Measurements from ENCODE around the gene TAX1BP1.
"Not testable (repeated sequence)": the region's sequence is repeated elsewhere in the genome, so short reads cannot be mapped to it uniquely, and the experiment has no call there.

The TAX1BP1 gene

DNA sequence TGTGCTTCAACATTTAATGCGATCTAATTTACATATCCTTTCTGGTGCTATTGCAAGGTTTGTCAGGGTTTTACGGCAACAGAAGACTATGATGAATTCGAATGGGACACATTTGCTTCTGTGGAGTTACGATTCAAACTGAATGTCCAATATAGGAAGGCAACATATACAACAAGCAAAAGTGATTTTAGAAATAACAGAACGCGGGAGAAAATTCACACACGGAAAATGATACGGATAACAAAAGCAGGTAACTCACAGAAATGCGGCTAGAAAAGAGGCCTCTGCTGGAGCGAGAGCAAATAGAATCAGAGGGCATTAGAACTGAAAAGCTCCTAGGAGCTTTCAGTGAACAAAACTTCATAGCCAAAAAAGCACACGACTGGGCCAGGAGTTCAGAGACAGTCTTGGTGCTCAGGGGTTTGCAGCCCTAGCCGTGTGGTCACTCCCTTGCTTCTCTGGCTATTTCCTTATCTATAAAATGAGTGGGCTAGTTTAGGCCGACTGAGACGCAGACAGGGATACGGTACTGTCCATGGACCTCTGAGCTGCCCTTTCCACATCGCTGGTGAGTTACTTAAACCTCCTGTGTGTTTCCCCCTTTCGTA lies 557 bp upstream of the TAX1BP1 start:
- DNase-seq (ENCODE audit: low read depth in 2 of 2) = no peak

DNA sequence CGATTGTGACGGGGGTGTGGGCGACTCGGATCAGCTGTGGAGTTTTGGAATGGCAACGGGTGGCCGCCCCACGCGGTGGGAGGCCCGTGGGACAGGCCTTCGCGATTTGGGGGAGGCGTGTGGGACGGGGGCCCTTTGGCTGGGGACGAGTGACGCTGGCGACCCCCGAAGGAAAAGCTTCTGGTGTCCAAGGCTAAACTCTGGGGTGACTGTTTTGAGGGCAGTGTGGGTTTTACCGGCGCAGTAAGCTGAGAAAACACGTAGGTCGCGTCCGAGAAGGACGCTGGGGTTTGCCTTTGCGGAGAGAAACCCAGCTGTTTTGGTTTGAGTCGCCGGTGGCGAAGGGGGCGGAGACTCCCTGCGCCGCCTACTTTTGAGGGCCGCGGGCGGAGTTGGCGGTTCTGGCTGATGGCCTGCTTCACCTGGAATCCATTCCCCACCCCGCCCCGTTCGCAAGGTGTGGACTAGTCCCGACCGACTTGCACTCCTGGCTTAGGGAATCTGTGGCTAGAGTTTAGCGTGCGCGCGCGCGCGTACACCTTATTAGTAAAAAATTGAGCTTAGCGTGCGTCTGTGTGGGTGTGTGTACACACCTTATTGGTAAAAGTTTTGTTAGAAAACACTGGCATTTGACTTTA lies 606 bp downstream of the TAX1BP1 start:
- peak in 1 of 2 experiments; percentile 14 for DNase-seq (ENCODE audit: low read depth in 2 of 2)

DNA sequence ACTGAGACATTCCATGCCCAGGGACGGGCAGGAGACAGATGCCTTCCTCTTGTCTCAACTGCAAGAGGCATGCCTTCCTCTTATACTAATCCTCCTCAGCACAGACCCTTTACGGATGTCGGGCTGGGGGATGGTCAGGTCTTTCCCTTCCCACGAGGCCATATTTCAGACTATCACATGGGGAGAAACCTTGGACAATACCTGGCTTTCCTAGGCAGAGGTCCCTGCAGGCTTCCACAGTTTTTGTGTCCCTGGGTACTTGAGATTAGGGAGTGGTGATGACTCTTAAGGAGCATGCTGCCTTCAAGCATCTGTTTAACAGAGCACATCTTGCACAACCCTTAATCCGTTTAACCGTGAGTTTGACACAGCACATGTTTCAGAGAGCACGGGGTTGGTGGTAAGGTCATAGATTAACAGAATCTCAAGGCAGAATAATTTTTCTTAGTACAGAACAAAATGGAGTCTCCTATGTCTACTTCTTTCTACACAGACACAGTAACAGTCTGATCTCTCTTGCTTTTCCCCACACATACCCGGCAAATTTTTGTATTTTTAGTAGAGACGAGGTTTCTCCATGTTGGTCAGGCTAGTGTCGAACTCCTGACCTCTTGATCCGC lies 2.2 kb downstream of the TAX1BP1 start:
- not testable (repeated sequence) for DNase-seq (ENCODE audit: low read depth in 2 of 2)

DNA sequence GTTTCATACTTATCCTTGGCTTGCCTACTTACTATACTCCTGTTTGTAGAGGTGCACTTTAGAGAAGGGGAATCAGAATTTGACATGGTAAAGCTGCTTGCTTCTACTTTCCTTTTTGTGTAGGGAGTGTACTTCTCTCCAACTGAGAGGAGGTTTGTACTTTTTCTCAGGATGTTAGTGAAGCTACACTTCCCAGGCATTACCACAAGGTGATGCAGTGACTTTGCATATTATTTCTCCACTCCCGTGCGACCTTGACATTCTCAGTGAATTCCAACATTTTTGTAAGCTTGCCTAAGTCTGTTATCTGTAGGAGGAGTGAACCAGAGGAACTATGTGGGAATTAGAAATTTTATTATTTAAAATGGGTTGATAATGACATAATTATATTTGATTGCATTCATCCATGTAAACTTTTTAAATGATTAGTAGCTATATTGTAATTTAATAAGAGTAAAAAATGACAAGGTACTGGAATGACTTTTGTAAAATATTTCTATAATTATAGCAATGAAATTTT lies 5.2 kb downstream of the TAX1BP1 start:
- peak; percentile 39 to 42 for DNase-seq (ENCODE audit: low read depth in 2 of 2)

DNA sequence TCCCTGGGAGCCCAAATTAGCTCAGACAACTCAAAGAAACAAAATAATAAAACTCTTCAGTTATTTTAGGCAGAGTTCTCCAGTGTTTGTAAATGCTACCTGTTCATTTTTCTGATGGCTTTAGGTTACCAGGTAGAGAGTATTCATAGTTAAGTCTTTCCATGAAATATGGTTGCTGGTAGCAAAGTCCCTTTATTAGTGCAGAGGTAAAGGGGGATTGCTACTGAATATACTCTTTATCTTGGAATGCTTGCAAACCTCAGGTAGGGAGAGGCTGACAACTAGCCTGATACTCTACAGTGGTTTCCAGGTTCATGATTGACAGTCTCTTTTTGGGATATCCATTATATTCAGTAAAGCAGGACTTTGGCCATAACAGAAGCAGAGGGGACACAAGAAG lies 6.5 kb downstream of the TAX1BP1 start:
- DNase-seq (ENCODE audit: low read depth in 2 of 2) = no peak

DNA sequence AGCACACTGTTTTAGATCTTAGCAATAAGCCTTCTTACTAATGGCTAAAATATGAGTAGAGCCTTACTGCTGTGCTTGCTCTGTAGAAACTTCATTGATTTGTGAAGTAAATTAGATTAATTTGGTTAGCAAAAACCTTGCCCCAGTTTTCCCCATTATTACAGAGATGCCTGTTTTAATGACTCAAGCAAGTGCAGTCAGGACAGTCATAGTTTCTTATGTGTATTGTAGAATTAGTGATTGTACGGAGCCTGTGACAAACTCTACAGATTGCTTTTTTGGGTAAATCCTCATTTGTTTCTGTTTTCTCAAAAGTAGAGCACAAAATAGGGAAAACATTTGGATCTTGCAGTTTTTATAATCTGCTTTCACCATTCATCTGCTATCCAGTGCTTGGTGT lies 7.0 kb downstream of the TAX1BP1 start:
- no peak for DNase-seq (ENCODE audit: low read depth in 2 of 2)

DNA sequence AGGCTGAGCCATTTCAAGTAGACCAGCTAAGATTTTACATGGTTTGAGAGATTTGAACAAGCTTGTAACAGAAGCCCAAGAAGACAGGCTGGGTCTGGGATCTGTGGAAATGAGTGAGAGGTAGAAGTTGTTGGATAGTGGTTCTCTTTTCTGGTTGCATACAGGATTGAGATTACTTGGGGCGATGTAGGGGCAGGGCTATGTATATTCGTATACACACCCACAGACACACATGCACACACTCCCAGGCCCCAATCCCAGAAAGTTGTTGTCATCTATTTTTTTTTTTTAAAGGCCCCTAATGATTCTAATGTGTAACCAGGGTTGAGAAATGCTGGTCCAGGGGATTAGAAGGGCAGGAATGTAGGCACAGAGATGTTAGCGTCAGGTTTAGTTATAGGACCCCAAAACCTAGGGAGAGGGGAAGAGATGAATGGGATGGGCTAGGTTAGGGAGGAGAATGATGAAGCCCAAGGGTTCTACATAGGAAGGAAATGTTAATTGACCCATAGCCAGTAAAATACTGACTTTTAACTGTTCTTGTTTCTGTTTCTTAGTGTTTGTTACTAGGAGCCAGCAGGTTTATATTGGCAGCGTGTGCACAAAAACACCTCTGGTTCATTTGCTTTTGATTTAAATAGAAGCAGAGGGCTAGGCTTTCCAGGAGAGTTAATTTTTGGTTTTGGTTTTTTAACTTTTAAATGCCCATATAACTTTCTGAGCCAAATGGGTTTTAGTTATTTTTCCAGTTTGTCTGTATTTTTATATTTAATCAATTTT lies 7.8 kb downstream of the TAX1BP1 start:
- DNase-seq (ENCODE audit: low read depth in 2 of 2) = no peak

DNA sequence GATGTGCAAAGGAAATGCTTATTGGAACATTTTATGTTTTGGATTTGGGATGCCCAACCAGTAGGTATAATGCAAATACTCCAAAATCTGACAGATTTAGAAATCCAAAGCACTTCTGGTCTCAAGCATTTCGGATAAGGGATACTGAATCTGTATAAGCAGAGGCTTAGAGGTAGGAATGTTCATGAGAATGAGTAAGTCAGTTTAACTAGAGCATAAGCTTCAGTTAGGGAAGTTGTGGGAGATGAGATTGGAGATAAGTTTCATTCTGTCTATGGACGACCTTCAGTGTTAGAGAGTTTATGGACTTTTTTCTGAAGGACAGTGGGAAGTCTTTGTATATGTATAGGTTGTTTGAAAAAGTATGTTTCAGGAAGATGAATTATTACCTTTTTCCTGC lies 10.4 kb downstream of the TAX1BP1 start:
- no peak for DNase-seq (ENCODE audit: low read depth in 2 of 2)

DNA sequence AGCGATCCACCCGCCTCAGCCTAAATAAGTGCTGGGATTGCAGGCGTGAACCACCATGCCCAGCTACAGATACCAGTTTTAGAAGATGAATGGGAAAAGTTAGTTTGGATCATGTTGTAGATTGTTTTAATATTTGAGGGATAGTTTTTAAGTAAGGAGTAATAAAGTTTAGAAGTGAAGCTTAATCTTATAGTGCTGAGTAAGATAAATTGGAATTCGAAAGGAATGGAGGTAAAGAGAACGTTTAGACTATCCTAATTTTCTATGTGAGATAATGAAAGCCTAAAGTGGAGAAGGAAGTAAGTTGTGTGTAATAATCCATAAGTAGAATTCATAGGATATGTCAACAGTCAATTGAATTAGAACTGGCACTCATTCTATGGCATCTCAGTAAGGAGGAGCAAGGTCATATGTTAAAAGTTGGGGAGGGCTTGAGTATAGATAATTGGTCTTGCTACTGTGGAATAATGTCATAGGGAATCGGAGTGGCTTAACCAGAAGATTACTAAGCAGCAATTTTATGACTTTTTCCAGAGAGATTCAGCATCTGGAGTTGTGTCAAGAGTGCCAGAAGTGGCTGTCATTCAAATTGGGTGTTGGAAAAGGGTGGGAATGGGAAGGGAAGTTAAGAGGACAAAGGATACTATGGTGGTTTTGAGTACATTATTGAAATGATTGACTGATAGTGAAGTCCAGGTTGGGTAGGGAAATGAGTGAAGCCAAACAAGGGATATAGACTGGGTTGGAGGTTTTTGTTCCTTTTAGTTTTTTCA lies 12.1 kb downstream of the TAX1BP1 start:
- no peak for DNase-seq (ENCODE audit: low read depth in 2 of 2)

DNA sequence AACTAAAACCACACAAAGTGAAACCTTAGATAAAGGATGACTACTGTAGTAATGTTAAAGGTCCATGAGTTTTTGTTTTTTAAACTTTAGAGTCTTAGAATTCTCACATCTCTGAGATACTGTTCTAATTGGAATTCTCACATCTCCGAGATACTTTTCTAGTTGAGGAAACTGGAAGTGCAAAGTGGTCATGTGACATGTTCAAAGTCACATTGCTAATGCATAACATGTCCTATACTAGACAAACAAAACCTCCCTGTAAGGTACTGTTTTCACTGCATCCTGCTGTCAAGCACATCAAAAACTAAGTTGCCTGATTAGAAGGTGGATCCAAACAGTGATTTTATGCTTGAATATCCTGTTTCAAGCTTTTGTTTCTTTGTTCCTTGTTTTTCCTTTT lies 13.9 kb downstream of the TAX1BP1 start:
- no peak for DNase-seq (ENCODE audit: low read depth in 2 of 2)

DNA sequence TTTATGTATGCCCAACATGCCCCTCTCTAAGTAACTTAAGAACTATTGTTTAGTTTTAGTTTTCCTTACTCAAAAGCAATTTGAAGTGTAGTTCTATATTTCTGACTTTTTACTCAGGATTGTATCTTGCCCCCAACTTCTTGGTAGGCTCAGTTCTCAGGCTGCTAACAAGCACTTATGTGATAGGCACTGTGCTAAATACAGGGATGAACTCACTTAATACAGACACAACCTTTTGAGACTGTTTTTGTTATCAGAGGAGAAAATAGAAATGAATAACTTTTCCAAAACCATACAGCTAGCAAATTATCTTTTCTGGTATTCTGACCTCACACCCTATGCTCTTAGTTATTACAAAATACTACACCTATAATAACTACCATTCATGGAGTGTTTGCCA lies 16.3 kb downstream of the TAX1BP1 start:
- no peak for DNase-seq (ENCODE audit: low read depth in 2 of 2)

DNA sequence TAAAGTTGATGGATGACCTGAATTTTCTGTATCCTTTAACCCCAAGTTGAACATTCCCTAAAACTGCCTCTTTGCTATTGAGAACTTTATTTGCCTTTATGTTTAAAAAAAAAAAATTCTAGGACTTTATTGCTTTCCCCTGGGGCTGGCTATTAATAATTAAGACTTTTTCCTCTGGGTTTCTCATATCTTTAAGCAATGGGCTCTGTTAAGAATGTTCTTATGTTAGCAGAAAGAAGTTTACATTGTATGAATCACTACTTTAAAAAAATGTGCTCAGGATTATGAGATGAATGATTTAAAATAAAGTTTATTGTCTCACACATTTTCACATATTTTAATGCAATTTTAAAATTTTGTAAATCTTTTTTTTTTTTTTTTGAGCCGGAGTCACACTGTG lies 19.5 kb downstream of the TAX1BP1 start:
- no peak for DNase-seq (ENCODE audit: low read depth in 2 of 2)

DNA sequence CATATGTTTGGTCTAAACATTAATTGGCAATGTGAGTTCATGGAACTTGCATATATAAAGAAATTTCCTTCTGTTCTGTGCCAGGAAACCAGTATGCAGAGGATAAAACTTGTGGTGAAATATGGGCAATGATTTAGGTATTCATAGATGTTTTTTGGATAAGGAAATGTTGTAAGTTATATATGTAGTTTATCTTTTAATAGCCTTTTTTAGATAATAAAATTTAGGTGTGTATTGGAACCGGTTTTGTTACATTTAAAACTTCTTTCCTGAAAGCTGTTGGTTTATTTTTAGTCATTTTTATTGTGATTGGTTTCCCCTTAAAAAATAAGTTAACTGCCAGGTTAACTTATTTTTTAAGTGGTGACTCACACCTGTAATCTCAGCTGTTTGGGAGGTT lies 22.1 kb downstream of the TAX1BP1 start:
- no peak for DNase-seq (ENCODE audit: low read depth in 2 of 2)

DNA sequence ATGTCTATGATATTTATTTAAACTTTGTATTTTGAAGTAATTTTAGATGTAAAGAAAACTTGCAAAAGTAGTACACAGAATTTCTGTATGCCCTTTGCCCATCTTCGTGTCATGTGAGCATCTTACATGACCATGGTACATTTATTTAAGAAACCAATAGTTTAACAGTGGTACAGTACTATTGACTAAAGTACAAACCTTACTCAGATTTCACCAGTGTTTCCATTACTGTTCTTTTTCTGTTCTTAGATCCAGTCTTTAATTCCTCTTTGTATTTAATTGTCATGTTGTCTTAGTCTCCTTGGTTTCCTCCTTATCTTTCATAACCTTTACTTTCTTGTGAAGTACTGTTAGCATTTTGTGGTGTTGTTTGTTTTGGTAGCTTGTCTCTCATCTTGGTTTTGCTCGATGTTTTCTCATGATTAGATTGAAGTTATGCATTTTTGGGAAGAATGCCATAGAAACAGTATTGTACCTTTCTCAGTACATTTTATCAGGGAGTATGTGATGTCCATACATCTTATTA lies 24.1 kb downstream of the TAX1BP1 start:
- DNase-seq (ENCODE audit: low read depth in 2 of 2) = no peak

DNA sequence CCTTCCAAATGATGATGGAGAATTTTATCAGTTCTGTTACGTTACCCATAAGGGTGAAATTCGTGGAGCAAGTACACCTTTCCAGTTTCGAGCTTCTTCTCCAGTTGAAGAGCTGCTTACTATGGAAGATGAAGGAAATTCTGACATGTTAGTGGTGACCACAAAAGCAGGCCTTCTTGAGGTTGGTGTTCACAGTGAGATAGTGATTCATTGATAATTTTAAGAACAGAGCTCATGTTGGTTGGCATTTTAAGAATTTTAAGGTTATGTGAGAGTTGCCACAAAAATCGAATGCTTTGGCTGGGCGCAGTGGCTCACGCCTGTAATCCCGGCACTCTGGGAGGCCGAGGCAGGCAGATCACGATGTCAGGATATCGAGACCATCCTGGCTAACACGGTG lies 25.9 kb downstream of the TAX1BP1 start:
- no peak for DNase-seq (ENCODE audit: low read depth in 2 of 2)

DNA sequence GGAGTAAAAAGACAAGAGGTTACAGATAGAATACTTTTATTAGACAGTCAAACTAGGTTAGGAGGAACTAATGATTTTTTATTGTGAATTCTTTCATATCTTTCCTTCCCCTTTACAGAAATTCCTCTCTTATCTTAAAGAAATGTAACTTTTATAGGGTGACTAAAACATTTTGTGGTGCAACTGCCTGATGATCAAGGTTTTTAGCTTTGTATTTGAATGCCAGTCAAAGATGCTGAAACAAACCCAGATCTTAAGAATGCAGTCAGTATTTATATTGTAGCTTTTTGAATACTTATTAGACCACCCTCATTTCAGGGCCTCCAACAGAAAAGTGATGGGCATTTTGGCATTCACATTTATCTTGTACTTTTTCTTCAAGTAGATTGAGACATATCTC lies 27.4 kb downstream of the TAX1BP1 start:
- no peak for DNase-seq (ENCODE audit: low read depth in 2 of 2)

DNA sequence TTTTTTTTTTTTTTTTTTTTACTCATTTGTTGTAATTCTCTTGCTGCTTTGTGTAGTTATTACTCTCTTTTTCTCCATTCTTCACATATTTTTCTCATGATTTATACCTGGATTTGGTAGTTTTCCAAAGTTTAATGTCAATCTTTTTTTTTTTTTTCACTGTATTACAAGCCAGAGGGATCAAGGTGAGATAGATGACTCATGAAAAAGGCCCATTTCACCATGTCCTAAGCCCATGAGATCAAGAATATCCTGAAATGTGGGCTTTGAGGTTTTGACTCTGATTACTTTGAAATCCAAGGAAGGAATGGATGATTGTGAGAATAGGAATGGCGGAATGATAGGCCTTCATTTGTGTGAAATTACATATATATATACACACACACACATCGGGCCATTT lies 31.1 kb downstream of the TAX1BP1 start:
- DNase-seq (ENCODE audit: low read depth in 2 of 2) = no peak

DNA sequence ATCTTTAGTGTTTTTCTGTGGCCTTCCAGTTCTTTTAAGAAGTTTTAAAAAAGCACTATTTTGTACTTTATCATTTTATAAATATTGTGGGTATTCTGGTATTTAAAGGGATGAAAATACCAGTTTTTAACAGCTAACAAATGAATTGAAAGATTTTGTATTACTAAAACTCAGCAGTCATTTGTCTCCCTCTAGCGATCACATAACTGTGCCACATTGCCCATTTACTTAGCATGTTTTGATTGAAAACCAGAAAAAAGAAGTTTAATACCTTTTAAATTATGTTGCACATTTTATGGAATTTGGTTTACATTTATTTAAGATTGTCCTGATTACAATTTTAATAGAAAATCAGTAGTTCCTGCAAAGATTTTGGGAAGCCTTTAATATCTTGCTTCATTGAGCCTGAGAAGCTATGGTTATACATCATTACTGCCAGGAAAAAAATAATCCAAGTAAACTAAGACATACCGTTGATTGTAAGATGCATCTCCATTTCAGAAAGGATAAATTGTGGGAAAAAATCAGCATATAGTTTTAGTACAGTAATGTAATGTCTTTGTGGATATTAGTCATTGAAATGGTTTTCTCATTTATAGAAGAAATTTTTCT lies 34.9 kb downstream of the TAX1BP1 start:
- DNase-seq (ENCODE audit: low read depth in 2 of 2) = no peak

DNA sequence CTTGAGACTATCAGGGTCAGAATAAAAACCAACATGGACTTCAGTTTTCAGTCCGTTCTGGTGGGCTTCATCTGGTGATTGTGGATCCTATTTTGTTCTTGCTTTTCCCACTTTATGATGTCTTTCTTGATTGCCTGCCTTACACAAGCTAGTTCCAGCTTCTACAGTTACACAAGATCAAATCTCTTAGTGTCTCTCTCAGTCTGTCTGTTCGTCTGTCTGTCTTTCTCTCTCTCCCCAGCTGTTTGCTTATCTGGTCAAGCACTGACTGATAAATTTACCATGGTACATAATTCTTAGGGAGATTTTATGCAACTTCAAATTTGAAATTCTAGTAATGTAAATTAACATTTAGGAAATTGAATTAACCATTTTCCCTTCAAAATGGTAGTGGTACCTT lies 35.8 kb downstream of the TAX1BP1 start:
- DNase-seq (ENCODE audit: low read depth in 2 of 2) = no peak

DNA sequence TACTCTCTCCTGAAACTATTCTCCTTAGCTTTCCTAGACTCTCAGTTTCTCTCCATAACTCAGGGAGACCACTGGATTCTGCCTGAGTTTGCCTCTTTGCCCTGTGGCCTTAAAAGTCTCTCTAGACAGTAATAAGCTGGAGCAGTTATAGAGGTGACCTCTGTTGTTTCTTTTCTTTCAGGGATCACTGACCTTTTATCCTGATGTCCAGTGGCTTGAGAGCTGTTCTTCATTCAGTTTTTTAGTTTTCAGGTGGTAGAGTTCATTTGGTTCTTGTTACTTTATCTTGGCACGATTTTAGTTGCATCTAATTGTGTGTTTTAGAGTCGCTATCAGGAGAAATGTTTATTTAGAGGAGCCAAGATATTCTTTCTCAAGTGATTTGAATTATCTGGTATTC lies 37.7 kb downstream of the TAX1BP1 start:
- no peak for DNase-seq (ENCODE audit: low read depth in 2 of 2)

DNA sequence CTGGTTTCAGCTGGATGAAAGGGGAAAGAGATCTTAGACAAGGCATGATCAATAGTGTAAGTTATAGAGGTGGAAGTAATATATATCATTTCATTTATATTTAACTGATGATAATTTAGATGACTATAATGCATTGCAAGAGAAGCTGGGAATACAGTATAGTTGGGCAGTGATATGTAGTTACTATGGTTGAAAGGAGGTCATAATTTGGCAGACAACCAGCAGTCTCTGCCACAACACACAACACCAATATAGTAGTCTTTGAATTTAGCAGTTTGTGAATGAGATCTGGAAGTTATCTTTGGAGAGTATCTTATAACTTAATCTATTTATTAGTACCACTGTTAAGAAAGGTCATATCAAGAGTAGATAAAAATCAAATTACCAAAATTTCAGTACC lies 39.9 kb downstream of the TAX1BP1 start:
- DNase-seq (ENCODE audit: low read depth in 2 of 2) = no peak

Data from fibroblast of skin of left biceps (primary cell).